Measurements from ENCODE around the gene FAM47E. TPM values are rescaled to one million over a fixed set of nuclear protein-coding genes. Genes with fewer than 3 reads are reported as not detected.

The FAM47E gene
- total RNA-seq, 3 donors from 2014 or later (not counting 1 experiment from before 2014, with no cell fraction given), result 0.21 to 0.85 TPM; not detected in 1

GRCh38 chr4:76292730-76293129, 41.2 kb downstream of the FAM47E start:
- Mint-ChIP-seq H3K27me3 (ENCODE audit: low read depth in 2 of 2) (peaks cover 26 to 27% of the 10 kb centered on the region in 2 donors), H3K36me3 (peaks cover 9% of the 10 kb centered on the region), H3K4me3 (no peak overlapping the region), H3K9me3 (peaks cover 2 to 5% of the 10 kb centered on the region in 2 donors), H3K27ac (no peak overlapping the region), H3K4me1 (no peaks in the 10 kb centered on the region)
- Histone ChIP-seq H3K27me3 (ENCODE audit: control insufficient read depth, insufficient read depth, low read length) (no peaks in the 10 kb centered on the region), H3K9me3 (ENCODE audit: control insufficient read depth, insufficient read depth, low read length) (no peaks in the 10 kb centered on the region), H3K4me3 (ENCODE audit: low read length) (no peak overlapping the region), H3K4me1 (ENCODE audit: control insufficient read depth, insufficient read depth, low read length) (no peaks in the 10 kb centered on the region), H3K27ac (ENCODE audit: low read length) (no peak overlapping the region), H3K36me3 (ENCODE audit: control insufficient read depth, insufficient read depth, low read length) (no peaks in the 10 kb centered on the region)
- TF ChIP-seq CTCF (IDR thresholded peaks at IDR 0.05), result no peak
- DNase-seq, result no peak
- intact Hi-C loops (cut with micrococcal nuclease), result no loop called here
- no peak for ATAC-seq
- WGBS (ENCODE audit: insufficient coverage), result 90% methylated on average over 3 of the region's 3 CpGs

DNA sequence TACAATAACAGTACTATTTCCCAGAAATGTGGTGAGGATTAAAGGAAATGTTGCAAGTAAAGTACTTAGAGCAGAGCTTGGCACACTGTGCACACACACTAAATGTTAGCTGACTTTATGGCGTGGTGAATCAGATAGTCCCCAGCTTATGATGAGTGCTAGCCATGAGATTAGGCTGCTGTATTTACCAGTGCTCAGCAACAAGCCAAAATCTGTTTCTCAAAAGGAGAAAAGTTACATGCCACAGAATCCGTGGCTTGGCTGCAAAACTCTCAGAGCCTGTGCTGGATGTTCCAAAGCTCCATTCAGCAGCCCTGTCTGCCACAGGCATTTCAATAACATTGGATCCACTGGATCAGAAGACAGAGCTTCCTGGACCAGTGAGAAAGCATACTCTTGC, 42.3 kb downstream of the FAM47E start:
- no peak for ATAC-seq
- intact Hi-C loops (cut with micrococcal nuclease), result no loop called here
- H3K4me1 ChIP-seq (ENCODE audit: control insufficient read depth, insufficient read depth, low read length), result no peaks in the 10 kb centered on the region

DNA sequence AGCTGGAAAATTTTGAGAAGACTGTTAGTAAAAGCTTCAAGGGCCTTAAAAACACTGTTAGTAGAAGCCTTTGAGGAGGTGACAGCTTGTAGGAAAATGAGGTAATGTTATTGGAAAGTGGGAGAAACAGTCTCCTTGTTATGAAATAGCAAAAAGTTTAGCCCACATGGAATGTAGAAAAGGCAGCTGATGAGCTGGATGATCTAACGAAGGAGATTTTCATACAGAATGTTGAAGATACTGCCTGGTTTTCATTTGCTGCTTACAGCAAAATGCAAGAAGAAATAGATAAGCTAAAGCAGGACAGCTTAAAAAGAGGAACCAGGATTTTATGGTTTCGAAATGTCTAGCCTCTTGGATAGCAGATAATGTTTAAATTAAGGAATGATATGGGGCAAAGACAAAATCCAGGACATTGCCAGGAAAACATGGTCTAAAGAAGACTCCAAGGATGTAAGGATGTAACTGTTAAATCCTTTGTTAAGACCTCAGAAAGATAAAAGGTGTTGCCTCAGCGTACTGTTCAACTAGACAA, 44.8 kb downstream of the FAM47E start:
- Histone ChIP-seq H3K9me3 (ENCODE audit: control insufficient read depth, insufficient read depth, low read length) (peaks cover 3% of the 10 kb centered on the region), H3K27ac (ENCODE audit: low read length) (no peak overlapping the region), H3K4me1 (ENCODE audit: control insufficient read depth, insufficient read depth, low read length) (peaks cover under 1% of the 10 kb centered on the region), H3K36me3 (ENCODE audit: control insufficient read depth, insufficient read depth, low read length) (no peaks in the 10 kb centered on the region), H3K27me3 (ENCODE audit: control insufficient read depth, insufficient read depth, low read length) (no peaks in the 10 kb centered on the region), H3K4me3 (ENCODE audit: low read length) (no peak overlapping the region)
- H3K9me3 Mint-ChIP-seq, result peaks cover 2 to 9% of the 10 kb centered on the region in 2 donors
- H3K4me3 Mint-ChIP-seq, result no peak overlapping the region
- WGBS (ENCODE audit: insufficient coverage), result 87% methylated on average over 3 of the region's 3 CpGs
- intact Hi-C loops (cut with micrococcal nuclease), result no loop called here
- H3K36me3 Mint-ChIP-seq, result peaks cover 16% of the 10 kb centered on the region
- DNase-seq (no peak), ATAC-seq (no peak)
- peaks cover 8 to 14% of the 10 kb centered on the region in 2 donors for H3K27me3 Mint-ChIP-seq (ENCODE audit: low read depth in 2 of 2)
- TF ChIP-seq CTCF (IDR thresholded peaks at IDR 0.05), result no peak
- no peak overlapping the region for H3K27ac Mint-ChIP-seq
- peaks cover 6% of the 10 kb centered on the region in 2 donors for H3K4me1 Mint-ChIP-seq

More for the DNA sequence above, 42.3 kb downstream of the FAM47E start:
- Histone ChIP-seq H3K36me3 (ENCODE audit: control insufficient read depth, insufficient read depth, low read length) (no peaks in the 10 kb centered on the region), H3K4me3 (ENCODE audit: low read length) (no peak overlapping the region), H3K9me3 (ENCODE audit: control insufficient read depth, insufficient read depth, low read length) (peaks cover 3% of the 10 kb centered on the region), H3K27ac (ENCODE audit: low read length) (no peak overlapping the region), H3K27me3 (ENCODE audit: control insufficient read depth, insufficient read depth, low read length) (no peaks in the 10 kb centered on the region)
- H3K36me3 Mint-ChIP-seq, result peaks cover 16% of the 10 kb centered on the region
- H3K27ac Mint-ChIP-seq, result no peak overlapping the region
- no peak for TF ChIP-seq CTCF (IDR thresholded peaks at IDR 0.05)
- peaks cover 2 to 9% of the 10 kb centered on the region in 2 donors for H3K9me3 Mint-ChIP-seq
- H3K4me3 Mint-ChIP-seq, result no peak overlapping the region
- H3K4me1 Mint-ChIP-seq, result no peaks in the 10 kb centered on the region
- no peak for DNase-seq
- H3K27me3 Mint-ChIP-seq (ENCODE audit: low read depth in 2 of 2), result peaks cover 19 to 22% of the 10 kb centered on the region in 2 donors
- 76% methylated on average over 2 of the region's 2 CpGs for WGBS (ENCODE audit: insufficient coverage)

DNA sequence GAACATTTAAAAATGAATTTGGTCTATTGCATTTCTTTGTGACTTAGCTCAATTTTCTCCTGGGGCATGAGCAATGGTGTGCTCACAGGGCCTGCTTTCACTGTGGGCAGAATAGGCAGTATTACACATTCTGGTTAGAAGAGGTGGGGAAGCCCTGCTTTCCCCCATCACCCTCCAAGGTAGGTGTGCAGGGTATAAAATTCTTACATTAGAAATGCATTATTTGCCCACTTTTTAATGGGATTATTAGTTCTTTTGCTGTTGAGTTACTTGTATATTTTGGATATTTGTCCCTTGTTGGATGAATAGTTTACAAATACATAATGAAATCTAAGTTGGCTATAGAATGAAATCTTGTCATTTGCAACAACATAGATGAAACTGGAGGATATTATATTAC, 46.7 kb downstream of the FAM47E start:
- no peak for DNase-seq
- intact Hi-C loops (cut with micrococcal nuclease), result no loop called here
- ATAC-seq, result no peak
- Histone ChIP-seq H3K4me1 (ENCODE audit: control insufficient read depth, insufficient read depth, low read length) (peaks cover 2% of the 10 kb centered on the region), H3K27me3 (ENCODE audit: control insufficient read depth, insufficient read depth, low read length) (no peaks in the 10 kb centered on the region), H3K4me3 (ENCODE audit: low read length) (no peak overlapping the region), H3K27ac (ENCODE audit: low read length) (no peak overlapping the region), H3K9me3 (ENCODE audit: control insufficient read depth, insufficient read depth, low read length) (peaks cover 3% of the 10 kb centered on the region), H3K36me3 (ENCODE audit: control insufficient read depth, insufficient read depth, low read length) (no peaks in the 10 kb centered on the region)
- no peak for TF ChIP-seq CTCF (IDR thresholded peaks at IDR 0.05)
- Mint-ChIP-seq H3K4me1 (peaks cover 12 to 18% of the 10 kb centered on the region in 2 donors), H3K36me3 (peaks cover 16% of the 10 kb centered on the region), H3K27me3 (ENCODE audit: low read depth in 2 of 2) (peaks cover 8 to 9% of the 10 kb centered on the region in 2 donors), H3K9me3 (peaks cover 2 to 9% of the 10 kb centered on the region in 2 donors), H3K4me3 (no peak overlapping the region), H3K27ac (no peak overlapping the region)

Measured in natural killer cell (primary cell).